HT-29 (cell line): ENCODE results near the gene MIDN. TPM values are rescaled to one million over a fixed set of nuclear protein-coding genes. Genes with fewer than 3 reads are reported as not detected.

Experiments
- DNase-seq: peaks from one replicate; pipeline ENCODE4 v3.0.0-alpha.2; 2015; ENCODE audit warnings: low spot score
- total RNA-seq: library from RNA; depleted of rRNA; stranded (reverse); fragments of >200 nt; shearing (Covaris generic); gene quantifications from 2 replicates; pipeline ENCODE4 v1.2.3, GENCODE V29; 2014

MIDN gene
- total RNA-seq, 1 experiment from 2014 or later: 38.6 TPM

- peak; percentile 64 for DNase-seq
These were observed 27.1 kb upstream of the MIDN start for GRCh38 chr19:1220976-1221903.

DNA sequence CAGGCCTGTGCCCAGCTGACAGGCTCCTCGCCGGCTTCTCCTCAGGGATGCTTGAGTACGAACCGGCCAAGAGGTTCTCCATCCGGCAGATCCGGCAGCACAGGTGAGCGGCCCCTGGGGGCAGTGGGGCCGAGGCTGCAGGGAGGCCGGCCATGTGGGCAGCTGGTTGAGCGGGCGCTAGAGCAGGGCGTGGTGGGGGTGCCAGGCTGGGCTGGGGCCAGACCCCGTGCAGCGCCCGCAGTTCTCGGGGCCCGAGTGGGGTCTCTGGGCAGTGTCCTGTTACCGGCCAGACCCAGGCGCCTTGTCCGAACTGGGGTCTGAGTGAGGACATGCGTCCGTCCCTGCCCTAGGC, 26.5 kb upstream of the MIDN start:
- no peak for DNase-seq

DNA sequence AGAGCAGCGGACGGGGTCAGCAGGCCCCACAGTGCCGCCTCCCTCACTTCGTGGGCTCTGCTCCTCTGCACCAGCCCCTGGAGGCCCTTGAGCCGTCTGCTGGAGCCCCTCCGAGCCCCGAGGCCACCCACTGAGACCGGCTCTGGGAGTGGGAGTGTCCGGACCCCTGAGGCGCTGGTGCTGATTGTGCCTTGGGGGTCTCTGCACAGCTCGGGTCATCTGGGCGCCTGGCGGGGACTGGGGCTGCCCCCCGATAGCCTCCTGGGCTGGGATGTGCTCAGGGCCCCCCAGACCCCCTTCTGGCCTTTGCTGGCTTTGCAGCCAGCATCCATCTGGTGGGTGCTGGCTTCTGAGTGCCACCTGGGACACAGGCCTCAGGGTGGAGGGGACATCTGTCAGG, 26.0 kb upstream of the MIDN start:
- no peak for DNase-seq

- DNase-seq: peak; percentile 26
These were observed 25.1 kb upstream of the MIDN start for GRCh38 chr19:1223018-1223855.

DNA sequence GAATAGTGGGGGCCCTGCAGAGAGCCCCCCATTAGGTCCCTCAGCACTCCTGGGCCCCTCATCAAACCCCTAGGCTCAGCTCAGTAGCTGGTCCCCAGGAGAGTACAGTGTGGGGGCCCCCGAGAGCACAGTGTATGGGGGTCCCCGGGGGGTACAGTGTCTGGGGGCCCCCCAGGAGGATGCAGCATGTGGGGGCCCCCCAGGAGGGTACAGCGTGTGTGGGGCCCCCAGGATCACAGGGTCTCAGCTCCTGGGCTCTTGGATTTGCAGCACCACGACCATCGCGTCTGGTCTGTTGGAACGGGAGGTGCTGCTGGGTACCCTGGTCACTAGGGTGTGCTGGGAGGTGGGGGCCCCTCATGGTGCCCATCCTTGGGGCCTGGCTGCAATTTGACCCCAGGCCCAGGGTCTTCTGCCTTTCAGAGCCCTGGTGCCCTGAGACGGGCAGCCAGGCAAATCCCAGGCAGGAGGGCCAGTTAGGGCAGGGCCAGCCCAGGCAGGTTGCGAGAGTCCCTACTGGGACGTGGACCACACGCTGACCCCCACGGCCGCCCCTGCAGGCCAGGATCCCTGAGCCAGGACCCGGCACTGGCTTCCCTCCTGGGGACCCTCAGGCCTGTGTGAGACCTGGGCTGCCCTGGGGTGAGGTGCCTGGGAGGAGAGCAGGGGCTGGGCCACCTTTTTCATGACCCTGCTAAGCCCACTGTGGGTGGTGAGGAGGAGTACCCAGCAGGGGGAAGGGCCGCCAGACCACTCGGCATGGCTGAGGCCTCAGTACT, 24.1 kb upstream of the MIDN start:
- no peak for DNase-seq

DNA sequence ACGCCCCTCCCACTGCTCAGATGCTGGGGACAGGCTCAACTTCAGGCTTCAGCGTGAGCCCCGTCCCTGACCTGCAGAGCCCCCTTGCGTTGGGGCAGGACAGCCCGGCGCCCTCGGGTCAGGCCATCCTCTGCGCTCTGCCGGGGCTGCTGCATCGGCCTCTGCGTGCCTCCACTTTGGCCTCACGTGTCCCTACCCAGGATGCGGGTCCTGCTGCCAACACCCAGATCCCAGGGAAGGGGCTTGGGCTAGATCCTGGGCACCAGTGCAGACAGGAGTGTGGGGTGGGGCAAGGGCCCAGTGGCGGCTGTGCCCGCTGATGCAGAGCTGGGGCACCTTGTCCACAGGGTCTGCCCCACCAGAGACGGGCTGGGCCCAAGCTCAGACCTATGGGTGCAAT, 23.5 kb upstream of the MIDN start:
- DNase-seq: no peak

DNA sequence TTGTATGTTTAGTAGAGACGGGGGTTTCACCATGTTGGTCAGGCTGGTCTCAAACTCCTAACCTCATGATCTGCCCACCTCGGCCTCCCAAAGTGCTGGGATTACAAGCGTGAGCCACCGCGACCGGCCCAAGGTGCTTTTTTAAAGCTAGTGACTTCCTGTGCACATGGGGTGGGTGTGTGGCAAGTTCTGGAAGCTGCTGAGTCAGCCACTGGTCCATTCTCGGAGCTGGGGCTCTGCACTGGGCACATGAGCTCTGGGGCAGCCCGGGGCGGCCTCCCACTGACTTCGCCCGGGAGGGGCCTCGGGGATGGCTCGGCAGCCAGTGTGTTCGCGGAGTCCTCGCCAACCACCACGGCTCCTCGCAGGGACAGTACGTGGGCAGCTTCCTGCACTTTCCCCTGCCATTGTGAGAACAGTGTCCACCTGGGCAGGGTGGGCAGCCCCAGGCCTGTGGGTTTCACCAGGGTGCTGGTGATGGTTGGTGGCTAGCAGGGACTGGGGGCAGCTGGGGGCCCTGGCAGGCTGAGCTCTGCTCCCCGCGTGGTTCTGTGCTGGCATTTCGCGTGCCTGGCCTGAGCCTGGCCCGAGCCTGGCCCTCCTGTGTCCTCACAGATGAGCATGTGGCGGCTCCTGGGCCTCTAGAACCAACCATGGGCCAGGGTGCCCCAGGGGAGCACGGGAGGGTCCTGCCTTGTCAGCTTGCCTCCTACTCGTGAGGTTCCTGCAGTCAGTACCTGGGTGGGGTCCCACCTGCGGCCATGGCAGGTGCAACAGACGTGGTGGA, 22.8 kb upstream of the MIDN start:
- DNase-seq: no peak

DNA sequence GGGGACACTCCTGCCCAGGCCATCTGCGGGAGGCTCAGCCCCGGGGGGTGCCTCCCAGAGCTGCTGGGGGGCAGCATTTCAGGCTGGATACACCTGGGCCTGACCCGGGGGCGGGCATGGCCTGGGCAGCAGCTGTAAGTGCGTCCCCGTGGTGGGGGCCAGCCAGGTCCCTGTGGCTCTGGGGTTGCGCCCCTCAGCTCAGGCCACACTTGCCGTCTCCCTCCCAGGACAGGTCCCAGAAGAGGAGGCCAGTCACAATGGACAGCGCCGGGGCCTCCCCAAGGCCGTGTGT, 22.2 kb upstream of the MIDN start:
- DNase-seq: no peak

GRCh38 chr19:1226522-1227303, 21.7 kb upstream of the MIDN start:
- no peak for DNase-seq

DNA sequence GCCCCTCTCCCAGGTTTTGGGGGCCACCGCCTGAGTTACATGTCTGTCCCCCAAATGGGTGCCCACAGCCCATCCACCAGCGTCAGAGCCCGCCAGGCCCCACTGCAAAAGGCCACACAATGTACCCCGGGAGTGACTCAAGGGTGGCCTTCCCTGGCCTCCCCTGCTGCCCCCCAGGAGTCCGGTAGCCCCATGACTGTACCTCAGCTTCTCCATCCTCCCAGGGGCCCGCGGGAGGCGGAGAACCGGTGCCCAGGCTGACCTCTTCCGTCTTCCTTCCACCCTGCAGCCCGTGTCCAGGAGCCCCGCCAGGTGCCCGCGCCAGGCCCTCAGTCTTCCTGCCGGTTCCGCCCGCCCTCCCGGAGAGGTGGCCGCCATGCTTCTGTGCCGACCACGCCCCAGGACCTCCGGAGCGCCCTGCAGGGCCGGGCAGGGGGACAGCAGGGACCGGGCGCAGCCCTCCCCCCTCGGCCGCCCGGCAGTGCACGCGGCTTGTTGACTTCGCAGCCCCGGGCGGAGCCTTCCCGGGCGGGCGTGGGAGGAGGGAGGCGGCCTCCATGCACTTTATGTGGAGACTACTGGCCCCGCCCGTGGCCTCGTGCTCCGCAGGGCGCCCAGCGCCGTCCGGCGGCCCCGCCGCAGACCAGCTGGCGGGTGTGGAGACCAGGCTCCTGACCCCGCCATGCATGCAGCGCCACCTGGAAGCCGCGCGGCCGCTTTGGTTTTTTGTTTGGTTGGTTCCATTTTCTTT, 20.9 kb upstream of the MIDN start:
- peak; percentile 77 for DNase-seq

DNA sequence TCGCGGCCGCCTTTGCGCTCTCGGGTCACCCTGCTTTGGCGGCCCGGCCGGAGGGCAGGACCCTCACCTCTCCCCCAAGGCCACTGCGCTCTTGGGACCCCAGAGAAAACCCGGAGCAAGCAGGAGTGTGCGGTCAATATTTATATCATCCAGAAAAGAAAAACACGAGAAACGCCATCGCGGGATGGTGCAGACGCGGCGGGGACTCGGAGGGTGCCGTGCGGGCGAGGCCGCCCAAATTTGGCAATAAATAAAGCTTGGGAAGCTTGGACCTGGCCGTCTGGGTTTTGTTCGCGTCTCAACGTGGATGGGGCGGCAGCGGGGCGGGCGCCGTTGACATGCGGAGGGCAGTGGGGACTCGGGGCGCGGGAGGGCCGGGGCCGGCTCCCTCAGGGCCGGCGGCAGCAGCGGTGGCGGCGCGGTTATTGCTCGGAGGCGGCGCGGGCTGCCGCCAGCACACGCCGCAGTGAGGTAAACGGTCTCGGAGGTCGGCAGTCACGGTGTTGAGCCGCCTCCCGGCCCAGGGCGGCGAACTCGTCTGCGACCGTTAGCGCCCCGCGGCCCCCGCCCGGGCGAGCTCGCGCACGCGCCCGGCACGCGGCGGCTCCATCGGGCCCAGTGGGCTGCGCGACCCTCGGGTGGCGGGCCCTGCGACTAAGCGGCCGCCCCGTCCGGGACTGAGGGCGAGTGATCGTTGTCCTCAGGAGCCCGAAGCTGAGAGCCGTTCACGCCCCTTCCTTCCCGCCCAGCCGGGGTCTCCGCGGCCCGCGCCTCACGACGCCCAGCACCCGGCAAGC, 20.0 kb upstream of the MIDN start:
- no peak for DNase-seq

DNA sequence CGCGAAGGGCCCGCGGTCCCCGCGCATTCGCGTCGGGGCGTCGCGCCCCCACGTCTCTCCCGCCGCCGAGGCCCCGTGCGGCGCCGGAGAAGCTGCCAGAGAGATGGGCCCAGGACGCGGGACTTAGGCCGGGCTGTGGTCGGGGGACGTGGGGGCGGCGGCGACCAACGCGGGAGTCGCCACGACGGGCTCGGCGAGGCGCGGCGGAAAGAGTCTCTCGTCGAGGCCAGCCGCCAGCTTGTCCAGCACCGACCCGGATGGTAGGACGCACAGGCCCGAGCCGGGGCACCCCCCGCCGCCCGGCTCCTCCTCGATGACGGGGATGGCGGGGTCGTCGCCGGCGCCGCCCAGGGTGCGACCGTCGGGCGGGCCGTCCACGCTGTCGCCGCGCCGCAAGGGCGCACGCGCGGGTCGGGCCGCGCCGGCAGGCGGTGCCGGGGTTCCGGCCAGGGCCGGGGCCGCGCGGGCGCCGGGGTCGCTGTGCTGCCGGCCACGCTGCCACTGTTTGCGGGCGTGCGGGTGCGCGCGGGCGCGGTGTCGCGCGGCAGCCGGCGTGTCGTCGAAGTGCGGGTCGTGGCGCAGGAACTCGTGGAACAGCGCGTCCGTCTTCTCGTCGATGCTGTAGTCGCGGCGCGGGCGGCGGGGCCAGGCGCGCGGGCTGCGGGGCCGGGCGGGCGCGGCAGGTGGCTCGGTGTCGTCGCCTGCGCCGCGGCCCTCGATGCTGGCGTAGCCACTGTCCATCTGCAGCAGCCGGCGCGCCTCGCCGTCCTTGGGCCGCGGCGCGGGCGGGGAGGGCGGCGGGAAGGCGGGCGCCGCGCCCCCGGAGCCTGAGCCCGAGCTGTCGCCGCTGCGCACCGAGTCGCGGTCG, 19.1 kb upstream of the MIDN start:
- DNase-seq: no peak

DNA sequence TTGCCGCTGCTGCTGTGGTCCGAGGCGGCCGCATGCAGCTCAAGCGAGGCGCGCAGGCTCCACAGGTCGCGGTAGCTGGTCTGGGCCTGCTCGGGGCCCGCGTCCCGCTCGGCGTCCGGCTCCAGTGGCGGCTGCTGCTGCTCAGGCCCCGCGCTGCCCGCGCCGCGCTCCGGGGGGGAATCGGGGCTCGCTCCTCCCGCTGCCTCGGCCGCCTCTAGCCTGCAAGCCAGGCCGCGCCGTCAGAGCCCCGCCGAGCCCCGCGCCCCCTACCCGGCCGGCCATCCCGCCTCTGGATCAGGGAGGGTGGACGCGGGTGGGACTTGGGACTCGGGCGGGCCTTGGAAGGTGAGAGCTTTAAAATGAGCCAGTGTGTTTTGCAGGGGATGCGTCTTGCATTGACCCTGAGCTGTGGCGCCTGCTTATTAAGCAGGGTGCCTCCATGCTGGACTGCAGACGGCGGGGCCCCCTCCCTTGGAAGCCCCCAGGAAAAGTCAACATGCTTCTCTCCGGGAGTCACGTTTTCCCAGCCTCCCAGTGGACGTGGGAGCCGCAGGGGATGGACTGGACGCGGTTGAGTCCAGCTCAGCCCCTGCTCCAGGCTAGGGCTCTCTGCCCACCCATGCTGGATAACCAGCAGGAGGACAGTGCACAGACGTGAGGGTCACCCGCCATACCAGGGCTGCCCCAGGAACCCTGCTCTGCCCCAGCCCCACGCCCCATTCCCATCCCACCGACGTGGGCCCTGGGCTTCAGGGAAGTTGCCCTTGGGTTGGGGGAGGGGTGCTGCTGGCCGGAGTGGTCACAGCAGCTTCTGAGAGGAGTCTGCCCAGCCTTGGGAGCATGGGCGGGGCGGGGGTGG, 18.2 kb upstream of the MIDN start:
- DNase-seq: no peak

DNA sequence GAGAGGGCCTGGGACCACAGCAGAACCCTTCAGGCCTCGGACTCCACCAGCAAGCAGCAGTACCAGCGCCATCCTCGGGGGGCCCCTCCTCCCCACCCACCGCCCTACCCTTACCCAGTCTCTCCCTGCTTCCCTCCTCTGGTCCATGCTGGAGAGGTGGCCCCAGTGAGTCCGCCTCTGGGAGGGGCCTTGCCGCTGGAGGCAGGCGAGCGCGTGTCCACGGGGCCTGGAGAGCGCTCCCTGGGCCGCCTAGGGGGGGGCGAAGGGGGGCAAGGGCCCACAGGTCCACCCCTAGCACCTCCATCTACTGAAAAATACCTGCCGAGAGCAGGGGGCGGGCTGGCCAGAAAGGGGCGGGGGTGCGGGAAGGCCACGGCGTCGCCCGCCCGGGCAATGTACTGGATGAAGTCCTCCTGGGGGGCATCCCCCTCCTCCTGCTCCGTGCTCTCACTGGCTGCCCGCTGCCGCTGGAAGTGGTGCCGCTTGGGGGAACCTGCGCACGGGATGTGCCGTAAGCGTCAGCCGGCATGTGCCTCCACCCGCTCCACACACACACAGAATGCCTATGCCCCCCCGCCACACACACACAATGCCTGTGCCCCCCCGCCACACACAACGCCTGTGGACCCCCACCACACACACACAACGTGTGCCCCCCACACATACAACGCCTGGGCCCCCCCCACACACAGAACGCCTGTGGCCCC, 17.4 kb upstream of the MIDN start:
- no peak for DNase-seq

DNA sequence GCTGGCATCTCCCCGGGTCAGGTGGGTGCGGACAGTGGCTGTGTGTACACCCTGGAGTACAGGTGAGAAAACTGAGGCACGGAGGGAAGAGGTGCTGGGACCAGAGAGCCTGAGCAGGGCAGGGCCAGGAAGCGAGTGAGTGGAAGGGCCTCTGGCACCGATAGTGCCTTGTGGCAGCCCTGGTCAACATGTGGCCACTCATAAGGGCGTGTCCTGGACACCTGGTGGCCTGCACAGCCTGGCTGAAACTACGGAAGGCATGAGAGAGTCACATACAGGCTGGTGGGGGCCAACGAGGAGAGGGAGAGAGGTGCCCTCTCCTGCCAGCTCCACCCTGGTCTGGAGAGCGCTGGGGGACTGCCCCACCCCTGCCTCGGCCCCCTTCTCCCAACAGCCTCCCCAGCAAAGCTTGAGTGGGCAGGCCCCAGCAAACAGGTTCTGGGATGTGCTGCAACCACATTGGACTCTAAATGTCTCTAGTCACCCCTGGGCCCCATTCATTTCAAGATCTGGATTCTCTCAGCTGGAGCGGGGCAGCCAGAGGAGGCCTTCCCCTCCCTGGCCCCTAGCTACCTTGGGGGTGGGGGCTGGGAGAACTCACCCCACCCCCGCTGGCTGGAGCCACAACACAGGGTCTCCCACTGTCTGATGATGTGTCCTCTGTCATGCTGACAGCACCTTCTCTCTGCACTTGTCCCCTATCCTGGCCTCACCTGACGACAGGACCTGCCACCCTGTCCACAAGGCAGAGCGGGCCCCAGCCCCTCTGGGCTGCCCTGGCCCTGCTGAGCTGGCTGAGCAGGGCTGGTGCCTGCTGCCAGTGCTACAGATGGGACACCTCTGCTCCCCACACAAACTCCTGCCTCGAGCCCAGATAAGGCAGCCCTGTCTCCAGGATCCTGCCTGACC, 16.4 kb upstream of the MIDN start:
- peak; percentile 69 for DNase-seq
